ENCODE results near the gene ST8SIA4.

ST8SIA4 gene

DNA sequence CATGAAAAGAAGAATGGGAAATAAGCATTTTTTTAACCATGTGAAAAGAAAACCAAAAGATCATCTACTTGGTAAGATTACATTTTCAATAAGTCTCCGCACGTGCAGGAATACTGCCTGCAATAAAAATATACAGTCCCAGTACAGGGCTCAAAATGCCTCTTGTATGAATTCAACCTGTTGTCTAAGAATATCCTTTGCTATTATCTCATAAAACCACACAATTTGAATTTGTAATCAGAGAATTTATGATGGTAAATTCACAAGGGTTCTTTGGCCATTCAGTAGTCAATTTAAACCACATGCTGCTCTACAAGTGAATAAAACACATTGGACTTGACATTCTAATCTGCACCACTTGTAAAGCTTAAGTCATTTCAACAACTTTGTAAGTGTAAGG lies 46.6 kb downstream of the ST8SIA4 start:
- FAIRE-seq, result no peak
- no peak for DNase-seq (ENCODE audit: insufficient read length, low spot score)
- TF ChIP-seq POLR2A (IDR thresholded peaks at IDR 0.05; ENCODE audit: low read depth, low read length), result no peak

DNA sequence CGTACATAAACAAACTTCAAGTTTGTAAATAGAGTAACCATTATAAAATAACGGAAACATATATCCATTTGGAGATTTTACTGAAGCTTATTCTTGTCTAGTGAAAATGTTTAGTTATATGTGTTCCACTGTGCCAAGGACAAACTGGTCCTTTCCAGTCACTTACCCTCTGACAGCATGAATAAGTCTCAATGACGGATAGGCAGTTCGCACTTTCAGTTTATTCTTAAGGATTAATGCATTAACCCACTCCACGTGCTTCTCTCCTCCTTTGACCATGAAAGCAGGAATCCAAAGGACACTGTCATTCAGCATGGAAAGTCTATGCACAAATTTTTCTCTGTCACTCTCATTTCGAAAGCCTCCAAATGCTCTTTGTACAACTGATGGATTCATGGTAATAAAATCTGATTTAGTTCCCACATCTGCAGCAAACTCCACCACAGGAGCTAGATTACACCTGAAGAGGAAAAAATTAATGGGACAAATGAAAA lies 47.1 kb downstream of the ST8SIA4 start:
- no peak for TF ChIP-seq POLR2A (IDR thresholded peaks at IDR 0.05; ENCODE audit: low read depth, low read length)
- no peak for FAIRE-seq
- no peak for DNase-seq (ENCODE audit: insufficient read length, low spot score)

DNA sequence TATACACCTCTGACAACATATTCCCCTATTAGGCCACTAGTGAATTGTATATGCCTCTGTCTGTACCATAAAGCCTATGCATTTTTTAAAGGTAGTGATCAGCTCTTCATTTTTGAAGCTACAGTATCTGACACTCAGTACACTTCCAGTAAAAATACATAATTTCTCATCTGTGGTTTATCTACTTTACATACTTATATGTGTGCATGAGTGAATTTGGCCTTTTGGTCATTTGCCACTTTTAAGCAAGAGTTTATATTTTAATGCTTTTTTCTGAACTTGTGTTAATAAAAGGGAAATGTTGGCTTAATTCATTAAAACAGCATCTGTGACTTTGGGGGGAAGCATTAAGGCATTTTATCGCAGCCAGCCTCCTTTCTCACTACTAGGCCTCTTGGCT lies 47.8 kb downstream of the ST8SIA4 start:
- no peak for TF ChIP-seq POLR2A (IDR thresholded peaks at IDR 0.05; ENCODE audit: low read depth, low read length)
- no peak for DNase-seq (ENCODE audit: insufficient read length, low spot score)
- no peak for FAIRE-seq

DNA sequence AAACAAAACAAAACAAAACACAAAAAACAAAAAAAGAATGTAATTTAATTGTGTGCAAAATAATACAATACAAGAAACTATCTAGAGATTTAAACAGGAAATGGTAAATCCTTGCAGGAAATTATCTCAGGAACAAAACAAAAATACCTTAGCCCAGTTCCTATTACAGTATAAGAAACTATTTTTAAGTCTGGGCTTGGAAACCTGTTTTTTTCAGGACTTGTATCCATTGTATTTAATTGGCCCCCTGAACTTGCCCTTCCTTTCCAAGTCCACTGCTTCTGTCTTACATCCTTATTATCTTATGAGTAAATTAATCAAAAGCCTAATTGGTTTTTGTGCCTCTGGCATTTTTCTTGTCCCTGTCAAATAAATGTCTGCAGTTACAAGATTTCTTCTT lies 48.5 kb downstream of the ST8SIA4 start:
- no peak for DNase-seq (ENCODE audit: insufficient read length, low spot score)
- FAIRE-seq, result no peak
- TF ChIP-seq POLR2A (IDR thresholded peaks at IDR 0.05; ENCODE audit: low read depth, low read length), result no peak

DNA sequence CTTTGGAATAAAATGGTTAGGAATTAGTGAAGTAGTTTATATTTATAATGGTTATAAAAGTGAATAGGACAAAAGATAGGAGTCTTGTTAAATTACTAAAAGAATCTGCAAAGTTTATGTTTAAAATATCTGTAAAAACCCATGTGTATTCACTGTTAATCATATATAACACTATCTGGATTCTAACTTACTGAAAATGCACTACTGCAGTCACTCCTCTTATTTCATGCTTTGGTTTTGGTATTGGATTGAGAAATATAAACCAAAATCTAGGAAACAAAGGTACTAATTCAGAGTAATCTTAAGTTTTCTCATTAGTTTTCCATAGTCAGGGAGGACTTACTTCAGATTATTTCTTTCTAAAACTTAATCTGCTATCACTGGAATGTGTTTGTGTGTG lies 49.5 kb downstream of the ST8SIA4 start:
- no peak for TF ChIP-seq POLR2A (IDR thresholded peaks at IDR 0.05; ENCODE audit: low read depth, low read length)
- no peak for DNase-seq (ENCODE audit: insufficient read length, low spot score)
- no peak for FAIRE-seq

DNA sequence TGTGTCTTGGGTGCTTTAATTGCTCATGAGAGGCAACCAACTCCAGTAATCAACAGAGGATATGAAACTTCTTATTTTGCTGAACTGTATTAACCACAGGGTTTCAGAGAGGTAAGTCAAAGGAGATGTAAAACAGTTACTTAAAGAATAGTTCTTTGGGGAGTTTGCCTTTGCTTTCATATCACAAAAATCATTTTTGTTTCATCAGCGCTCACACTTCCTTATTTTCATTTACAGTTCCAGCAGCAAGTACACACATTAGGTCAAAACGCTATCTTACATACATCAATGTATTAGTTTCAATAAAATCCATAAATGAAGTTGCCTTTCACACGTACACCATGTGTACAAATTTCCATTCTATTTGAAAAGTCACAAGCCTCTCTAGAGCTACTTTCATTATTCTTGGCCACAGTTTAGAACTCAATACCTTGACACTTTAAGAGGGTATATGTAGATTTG lies 50.1 kb downstream of the ST8SIA4 start:
- FAIRE-seq (no peak), DNase-seq (ENCODE audit: insufficient read length, low spot score) (no peak)
- no peak for TF ChIP-seq POLR2A (IDR thresholded peaks at IDR 0.05; ENCODE audit: low read depth, low read length)

DNA sequence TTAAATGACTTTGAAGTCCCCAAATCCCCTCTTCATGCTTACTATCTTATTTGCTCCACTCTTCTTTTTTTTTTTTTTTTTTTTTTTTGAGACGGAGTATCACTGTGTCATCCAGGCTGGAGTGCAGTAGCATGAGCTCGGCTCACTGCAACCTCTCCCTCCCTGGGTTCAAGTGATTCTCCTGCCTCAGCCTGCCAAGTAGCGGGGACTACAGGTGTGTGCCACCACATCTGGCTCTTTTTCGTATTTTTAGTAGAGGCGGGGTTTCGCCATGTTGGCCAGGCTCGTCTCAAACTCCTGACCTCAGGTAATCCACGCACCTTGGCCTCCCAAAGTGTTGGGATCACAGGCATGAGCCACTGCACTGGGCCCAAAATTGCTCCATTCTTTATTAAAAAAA lies 51.0 kb downstream of the ST8SIA4 start:
- DNase-seq (ENCODE audit: insufficient read length, low spot score) (no peak), FAIRE-seq (no peak)
- TF ChIP-seq POLR2A (IDR thresholded peaks at IDR 0.05; ENCODE audit: low read depth, low read length), result no peak

DNA sequence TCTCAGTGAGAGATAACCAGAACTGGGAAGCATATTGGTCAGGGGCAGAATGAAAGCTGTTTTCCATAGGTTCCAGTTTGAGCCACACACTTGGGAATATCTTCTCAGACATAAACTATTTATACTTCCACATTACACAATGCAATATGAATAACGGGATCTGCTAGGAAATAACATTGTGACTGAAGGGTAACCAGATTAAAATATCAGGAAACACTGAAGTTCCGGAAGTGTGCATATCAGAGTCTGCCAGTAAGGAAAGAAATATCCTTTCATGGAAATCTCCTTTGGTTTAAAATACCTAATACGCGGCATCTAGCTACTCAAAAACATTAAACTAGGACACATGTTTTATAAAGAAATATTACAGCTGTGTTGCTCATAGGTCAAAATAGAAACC lies 56.3 kb downstream of the ST8SIA4 start:
- no peak for TF ChIP-seq POLR2A (IDR thresholded peaks at IDR 0.05; ENCODE audit: low read depth, low read length)
- DNase-seq (ENCODE audit: insufficient read length, low spot score), result no peak
- no peak for FAIRE-seq

DNA sequence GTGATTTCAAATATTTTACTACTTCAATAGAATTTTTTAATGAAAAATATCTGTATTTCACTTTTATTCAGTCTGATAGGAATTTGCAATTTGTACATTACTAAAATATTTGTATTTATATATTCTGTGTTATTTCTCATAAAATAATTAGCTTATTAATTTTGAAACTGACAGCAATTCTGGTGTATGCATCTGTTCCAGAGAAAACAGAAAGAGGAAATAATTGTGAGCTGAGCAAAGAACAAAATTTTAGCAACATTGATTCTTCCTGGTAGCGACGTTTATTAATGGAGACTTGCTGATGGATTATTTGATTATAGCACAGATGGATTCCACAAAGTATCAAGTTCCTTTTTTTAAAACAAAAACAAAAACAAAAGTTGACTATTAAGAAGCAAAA lies 61.0 kb downstream of the ST8SIA4 start:
- no peak for TF ChIP-seq POLR2A (IDR thresholded peaks at IDR 0.05; ENCODE audit: low read depth, low read length)
- FAIRE-seq (no peak), DNase-seq (ENCODE audit: insufficient read length, low spot score) (no peak)

DNA sequence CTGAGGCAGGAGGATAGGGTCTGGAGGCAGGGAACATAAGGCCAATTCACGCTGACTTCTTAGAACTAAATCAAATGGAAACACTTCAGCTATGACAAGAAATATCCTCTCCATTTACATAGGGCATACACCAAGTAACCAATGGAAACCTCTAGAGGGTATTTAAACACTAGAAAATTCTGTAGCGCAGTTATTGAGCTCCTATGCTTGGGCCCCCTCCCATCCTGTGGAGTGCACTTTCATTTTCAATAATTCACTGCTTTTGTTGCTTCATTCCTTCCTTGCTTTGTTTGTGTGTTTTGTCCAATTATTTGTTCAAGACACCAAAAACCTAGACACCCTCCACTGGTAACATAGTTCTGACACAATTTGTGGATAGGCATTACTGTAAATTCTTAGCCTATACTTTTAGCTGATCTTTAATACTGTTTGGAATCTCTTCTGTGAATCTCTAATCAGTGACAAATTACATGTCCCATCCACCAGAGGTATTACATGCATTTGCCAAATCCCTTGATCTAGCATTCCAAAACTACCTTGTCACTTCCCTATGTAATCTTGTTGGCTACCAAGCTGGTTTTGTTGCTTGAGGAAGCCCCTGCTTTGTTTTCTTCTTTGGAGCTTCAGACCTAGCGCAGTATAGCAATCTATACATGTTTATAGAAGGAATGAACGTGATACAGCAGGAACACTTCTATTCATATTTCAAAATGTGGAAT lies 61.6 kb downstream of the ST8SIA4 start:
- peak; percentile 67 for FAIRE-seq
- no peak for TF ChIP-seq POLR2A (IDR thresholded peaks at IDR 0.05; ENCODE audit: low read depth, low read length)
- DNase-seq (ENCODE audit: insufficient read length, low spot score), result no peak

DNA sequence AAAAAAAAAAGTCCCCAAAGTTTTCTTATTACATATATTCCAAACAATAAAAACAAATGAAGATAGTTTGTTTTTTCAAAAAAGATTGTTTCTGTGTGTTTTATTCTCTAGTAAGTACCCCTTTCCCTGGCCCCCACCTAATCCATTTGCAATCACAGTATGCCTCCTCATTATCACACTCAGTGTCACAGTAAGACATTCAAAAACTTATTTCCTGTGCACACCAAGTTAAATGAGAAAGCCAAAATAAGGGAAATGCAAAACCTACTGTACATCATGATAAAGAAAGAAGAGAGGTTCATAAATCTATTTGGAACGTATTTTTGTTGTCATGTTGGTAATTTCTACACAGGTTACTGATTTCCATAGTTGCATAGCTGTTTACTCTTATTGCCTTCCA lies 62.3 kb downstream of the ST8SIA4 start:
- no peak for FAIRE-seq

DNA sequence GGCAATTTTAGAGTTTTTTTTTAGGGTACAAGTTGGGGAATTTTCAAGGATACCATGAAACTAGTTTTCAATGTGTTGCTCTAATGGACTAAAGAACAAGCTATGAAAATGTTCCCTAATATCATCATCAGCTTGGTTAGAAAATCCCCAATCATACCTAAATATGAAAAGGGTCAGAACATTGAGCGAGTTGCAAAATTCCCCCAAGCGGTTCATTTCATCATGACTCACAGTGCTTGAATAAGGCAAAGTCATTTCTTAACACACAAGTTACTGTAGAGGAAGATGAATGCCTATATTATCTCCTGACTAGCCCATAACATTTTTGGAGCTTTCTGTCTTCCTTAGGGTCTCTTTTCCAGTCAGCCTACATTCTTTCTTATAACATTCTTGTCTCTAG lies 62.7 kb downstream of the ST8SIA4 start:
- FAIRE-seq (peak; percentile 92), DNase-seq (ENCODE audit: insufficient read length, low spot score) (no peak)
- TF ChIP-seq POLR2A (IDR thresholded peaks at IDR 0.05; ENCODE audit: low read depth, low read length), result no peak

More for the DNA sequence above, 62.3 kb downstream of the ST8SIA4 start:
- no peak for TF ChIP-seq POLR2A (IDR thresholded peaks at IDR 0.05; ENCODE audit: low read depth, low read length)
- no peak for DNase-seq (ENCODE audit: insufficient read length, low spot score)

DNA sequence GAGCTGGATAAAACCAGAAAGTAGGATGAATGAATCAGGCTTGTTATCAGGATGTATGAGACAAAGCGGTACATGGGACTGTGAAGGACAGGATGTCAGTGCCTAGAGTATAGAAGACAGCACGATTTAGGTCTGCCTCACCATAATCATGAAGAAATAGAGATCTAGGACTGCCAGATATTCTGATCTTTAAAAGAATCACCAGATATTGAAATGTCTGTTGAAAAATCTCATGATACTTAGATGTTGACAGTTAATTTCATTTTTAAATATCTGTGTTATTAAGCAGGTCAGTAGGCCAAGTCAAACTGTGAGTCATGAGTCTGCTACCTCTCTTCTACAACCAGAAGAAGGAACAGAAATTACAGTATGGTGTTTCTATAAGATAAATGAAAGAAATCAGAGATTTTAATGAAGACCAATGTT lies 65.0 kb downstream of the ST8SIA4 start:
- TF ChIP-seq POLR2A (IDR thresholded peaks at IDR 0.05; ENCODE audit: low read depth, low read length), result no peak
- FAIRE-seq, result no peak
- DNase-seq (ENCODE audit: insufficient read length, low spot score), result no peak

DNA sequence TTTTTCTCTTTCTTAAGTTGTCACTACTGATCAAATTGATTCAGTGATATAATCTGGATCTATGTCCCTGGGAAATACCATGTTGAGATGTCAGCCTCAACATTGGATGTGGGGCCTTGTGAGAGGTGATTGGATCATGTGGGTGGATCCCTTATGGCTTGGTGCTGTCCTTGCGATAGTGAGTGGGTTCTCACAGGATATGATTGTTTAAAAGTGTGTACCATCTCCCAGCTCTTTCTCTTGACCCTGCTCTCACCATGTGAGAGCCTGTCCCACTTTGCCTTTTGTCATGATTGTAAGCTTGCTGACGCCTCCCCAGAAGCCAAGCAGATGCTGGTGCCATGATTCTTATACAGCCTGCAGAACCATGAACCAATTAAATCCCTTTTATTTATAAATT lies 68.6 kb downstream of the ST8SIA4 start:
- FAIRE-seq, result no peak
- TF ChIP-seq POLR2A (IDR thresholded peaks at IDR 0.05; ENCODE audit: low read depth, low read length), result no peak
- no peak for DNase-seq (ENCODE audit: insufficient read length, low spot score)
